ENCODE results near the gene PBX1.

Gene PBX1

GRCh38 chr1:164660412-164660772, 101.4 kb downstream of the PBX1 start:
- Histone ChIP-seq H3K9me3 (ENCODE audit: insufficient read depth, low read length, severe bottlenecking) (no peaks in the 10 kb centered on the region), H3K79me2 (ENCODE audit: insufficient read depth, low read length) (no peaks in the 10 kb centered on the region), H2AFZ (ENCODE audit: low read depth, low read length) (no peak overlapping the region), H3K27ac (ENCODE audit: low read length) (no peak overlapping the region), H3K4me1 (ENCODE audit: insufficient read depth, low read length) (peaks cover 4% of the 10 kb centered on the region; the same call in 1 of the 2 replicates), H3K9ac (ENCODE audit: low read depth, low read length) (no peak overlapping the region), H3K27me3 (ENCODE audit: insufficient read depth, low read length, poor library complexity) (no peaks in the 10 kb centered on the region), H3K36me3 (ENCODE audit: insufficient read depth, low read length) (no peaks in the 10 kb centered on the region), H4K20me1 (ENCODE audit: insufficient read depth, low read length) (no peaks in the 10 kb centered on the region), H3K4me2 (ENCODE audit: insufficient read depth, low read length) (no peak overlapping the region), H3K4me3 (ENCODE audit: low read depth in 1 of 2, low read length in 2 of 2) (no peak overlapping the region)
- DNase-seq (peak; percentile 36), ATAC-seq (ENCODE audit: insufficient read depth, low read depth) (peak; percentile 98)
- TF ChIP-seq EZH2 (IDR thresholded peaks at IDR 0.05; ENCODE audit: borderline replicate concordance, low read depth, low read length, severe bottlenecking) (no peak), CTCF (IDR thresholded peaks at IDR 0.05; ENCODE audit: borderline replicate concordance, extremely low read depth, low read length, poor library complexity, severe bottlenecking) (no peak)

DNA sequence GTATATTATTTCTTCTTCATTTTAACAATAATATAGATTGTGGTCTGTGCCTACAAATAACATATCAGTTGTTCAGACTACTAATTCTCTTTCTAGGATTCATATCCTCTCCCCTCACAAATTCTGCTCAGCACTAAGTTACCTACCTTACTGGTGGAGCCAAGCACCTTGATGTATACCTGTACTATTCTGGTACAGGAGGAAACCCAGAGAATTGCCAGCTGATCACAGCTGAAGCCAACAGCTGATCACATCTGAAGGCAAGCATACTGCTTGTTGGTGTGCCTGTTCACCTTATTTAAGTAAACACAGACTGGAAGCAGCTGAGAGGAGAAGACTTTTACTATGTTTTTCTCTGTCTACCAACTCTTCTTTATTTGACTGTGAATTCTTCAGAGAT, 101.8 kb downstream of the PBX1 start:
- ATAC-seq (ENCODE audit: insufficient read depth, low read depth) (no peak), DNase-seq (no peak)
- H4K20me1 ChIP-seq (ENCODE audit: insufficient read depth, low read length) = no peaks in the 10 kb centered on the region
- peaks cover 4% of the 10 kb centered on the region; the same call in 1 of the 2 replicates for H3K4me1 ChIP-seq (ENCODE audit: insufficient read depth, low read length)
- TF ChIP-seq CTCF (IDR thresholded peaks at IDR 0.05; ENCODE audit: borderline replicate concordance, extremely low read depth, low read length, poor library complexity, severe bottlenecking) = no peak
- TF ChIP-seq EZH2 (IDR thresholded peaks at IDR 0.05; ENCODE audit: borderline replicate concordance, low read depth, low read length, severe bottlenecking) = no peak
- H3K9me3 ChIP-seq (ENCODE audit: insufficient read depth, low read length, severe bottlenecking) = no peaks in the 10 kb centered on the region
- no peaks in the 10 kb centered on the region for H3K79me2 ChIP-seq (ENCODE audit: insufficient read depth, low read length)
- H3K36me3 ChIP-seq (ENCODE audit: insufficient read depth, low read length) = no peaks in the 10 kb centered on the region
- H2AFZ ChIP-seq (ENCODE audit: low read depth, low read length) = no peak overlapping the region
- no peaks in the 10 kb centered on the region for H3K27me3 ChIP-seq (ENCODE audit: insufficient read depth, low read length, poor library complexity)
- no peak overlapping the region for H3K4me2 ChIP-seq (ENCODE audit: insufficient read depth, low read length)
- no peak overlapping the region for H3K27ac ChIP-seq (ENCODE audit: low read length)
- no peak overlapping the region for H3K9ac ChIP-seq (ENCODE audit: low read depth, low read length)
- H3K4me3 ChIP-seq (ENCODE audit: low read depth in 1 of 2, low read length in 2 of 2) = no peak overlapping the region

- H2AFZ ChIP-seq (ENCODE audit: low read depth, low read length) = no peak overlapping the region
- DNase-seq = no peak
- no peak overlapping the region for H3K4me3 ChIP-seq (ENCODE audit: low read depth in 1 of 2, low read length in 2 of 2)
- H3K4me1 ChIP-seq (ENCODE audit: insufficient read depth, low read length) = peaks cover 4% of the 10 kb centered on the region; the same call in 1 of the 2 replicates
- no peak for ATAC-seq (ENCODE audit: insufficient read depth, low read depth)
- no peaks in the 10 kb centered on the region for H3K9me3 ChIP-seq (ENCODE audit: insufficient read depth, low read length, severe bottlenecking)
- no peak overlapping the region for H3K9ac ChIP-seq (ENCODE audit: low read depth, low read length)
- no peak overlapping the region for H3K27ac ChIP-seq (ENCODE audit: low read length)
- no peaks in the 10 kb centered on the region for H4K20me1 ChIP-seq (ENCODE audit: insufficient read depth, low read length)
- no peaks in the 10 kb centered on the region for H3K79me2 ChIP-seq (ENCODE audit: insufficient read depth, low read length)
- no peaks in the 10 kb centered on the region for H3K36me3 ChIP-seq (ENCODE audit: insufficient read depth, low read length)
- no peaks in the 10 kb centered on the region for H3K27me3 ChIP-seq (ENCODE audit: insufficient read depth, low read length, poor library complexity)
- no peak for TF ChIP-seq CTCF (IDR thresholded peaks at IDR 0.05; ENCODE audit: borderline replicate concordance, extremely low read depth, low read length, poor library complexity, severe bottlenecking)
- TF ChIP-seq EZH2 (IDR thresholded peaks at IDR 0.05; ENCODE audit: borderline replicate concordance, low read depth, low read length, severe bottlenecking) = no peak
- no peak overlapping the region for H3K4me2 ChIP-seq (ENCODE audit: insufficient read depth, low read length)
Measured at GRCh38 chr1:164662462-164662861, 103.5 kb downstream of the PBX1 start.

DNA sequence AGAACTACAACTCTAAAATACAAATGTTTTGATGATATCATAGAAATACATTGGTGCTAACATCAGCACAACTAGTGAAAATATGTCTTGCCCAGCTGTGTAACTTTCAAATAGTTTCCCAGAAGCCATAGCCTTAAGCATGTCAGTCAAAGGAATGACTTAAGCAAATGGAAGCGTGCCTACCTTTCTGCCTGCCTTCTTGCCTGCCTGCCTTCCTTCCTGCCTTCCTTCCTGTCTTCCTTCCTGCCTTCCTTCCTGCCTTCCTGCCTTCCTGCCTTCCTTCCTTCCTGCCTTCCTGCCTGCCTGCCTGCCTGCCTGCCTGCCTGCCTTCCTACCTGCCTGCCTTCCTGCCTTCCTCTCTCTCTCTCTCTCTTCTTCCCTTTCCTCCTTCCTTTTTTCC, 104.0 kb downstream of the PBX1 start:
- Histone ChIP-seq H3K27ac (ENCODE audit: low read length) (no peak overlapping the region), H3K4me1 (ENCODE audit: insufficient read depth, low read length) (peaks cover 4% of the 10 kb centered on the region; the same call in 1 of the 2 replicates), H3K27me3 (ENCODE audit: insufficient read depth, low read length, poor library complexity) (no peaks in the 10 kb centered on the region), H3K4me3 (ENCODE audit: low read depth in 1 of 2, low read length in 2 of 2) (no peak overlapping the region), H3K9ac (ENCODE audit: low read depth, low read length) (no peak overlapping the region), H3K79me2 (ENCODE audit: insufficient read depth, low read length) (no peaks in the 10 kb centered on the region), H4K20me1 (ENCODE audit: insufficient read depth, low read length) (no peaks in the 10 kb centered on the region), H3K4me2 (ENCODE audit: insufficient read depth, low read length) (no peak overlapping the region), H3K36me3 (ENCODE audit: insufficient read depth, low read length) (no peaks in the 10 kb centered on the region), H3K9me3 (ENCODE audit: insufficient read depth, low read length, severe bottlenecking) (no peaks in the 10 kb centered on the region), H2AFZ (ENCODE audit: low read depth, low read length) (no peak overlapping the region)
- no peak for TF ChIP-seq CTCF (IDR thresholded peaks at IDR 0.05; ENCODE audit: borderline replicate concordance, extremely low read depth, low read length, poor library complexity, severe bottlenecking)
- no peak for TF ChIP-seq EZH2 (IDR thresholded peaks at IDR 0.05; ENCODE audit: borderline replicate concordance, low read depth, low read length, severe bottlenecking)
- ATAC-seq (ENCODE audit: insufficient read depth, low read depth) (no peak), DNase-seq (no peak)

All from DND-41 (cell line).